Activated CD8-positive, alpha-beta T cell treated with anti-CD3 and anti-CD28 coated beads for 36 hours (primary cell): ENCODE measurements around the gene RNF223. TPM values are rescaled to one million over a fixed set of nuclear protein-coding genes. Genes with fewer than 3 reads are reported as not detected.

Experiments used
- ATAC-seq: fragments of 200-7000 bp; cut with Tn5 transposase; one replicate; pipeline ENCODE4 v1.10.0; 2021; ENCODE audit warnings: mild to moderate bottlenecking, moderate library complexity
- CTCF ChIA-PET: fragments of 350-600 bp; sonication (Branson Sonifier 250); formaldehyde crosslinking; loops from one replicate; lab custom pipeline; 2021; ENCODE audit warnings: antibody characterized with exemption; lab: Charles Lee
- POLR2A ChIA-PET: fragments of 350-600 bp; sonication (Branson Sonifier 250); formaldehyde crosslinking; loops from one replicate; lab custom pipeline; 2021; ENCODE audit warnings: antibody characterized with exemption; lab: Charles Lee
- DNase-seq: peaks from one replicate; pipeline ENCODE4 v3.0.0-alpha.2; 2020
- H3K27ac Mint-ChIP-seq: one replicate; pipeline ENCODE4 v1.8.0; 2021; ENCODE audit warnings: mild to moderate bottlenecking, mixed read lengths
- H3K27me3 Mint-ChIP-seq: one replicate; pipeline ENCODE4 v1.8.0; 2021; ENCODE audit warnings: mixed read lengths
- H3K36me3 Mint-ChIP-seq: one replicate; pipeline ENCODE4 v1.8.0; 2021; ENCODE audit warnings: low read depth, mixed read lengths
- H3K4me1 Mint-ChIP-seq: one replicate; pipeline ENCODE4 v1.8.0; 2021; ENCODE audit warnings: low read depth, mixed read lengths
- H3K4me3 Mint-ChIP-seq: one replicate; pipeline ENCODE4 v1.8.0; 2021; ENCODE audit warnings: mild to moderate bottlenecking, moderate library complexity, mixed read lengths
- H3K9me3 Mint-ChIP-seq: one replicate; pipeline ENCODE4 v1.8.0; 2021; ENCODE audit warnings: mixed read lengths
- CTCF ChIP-seq: fragments of 200-600 bp; IDR thresholded peaks from one replicate; pipeline ENCODE4 v1.8.0; 2022; ENCODE audit warnings: antibody characterized with exemption, mild to moderate bottlenecking
- intact Hi-C: fragments of 100-400 bp; cut with micrococcal nuclease; formaldehyde crosslinking; loops from one replicate; pipeline ENCODE4 v1.10.0; 2022
- total RNA-seq, 2 experiments: library from RNA; stranded (reverse); gene quantifications; one replicate each; pipeline ENCODE4 v1.2.3, GENCODE V29; 2021

RNF223 gene
- total RNA-seq, 2 experiments from 2014 or later: not detected

- H3K27ac Mint-ChIP-seq: no peak overlapping the region
- peaks cover 3% of the 10 kb centered on the region for H3K9me3 Mint-ChIP-seq
- peaks cover 7% of the 10 kb centered on the region for H3K27me3 Mint-ChIP-seq
- ChIA-PET CTCF (interaction anchor here (0.6 to 5.1 kb wide), 29 partner anchors 8 to 182 kb away, joined by 3 to 50 read pairs (median 6); partner anchors contain the start of genes B3GALT6, SDF4, TNFRSF18 and TTLL10), POLR2A (interaction anchor here (0.8 to 1.8 kb wide), 5 partner anchors 21 to 170 kb away, joined by 3 to 5 read pairs (median 3); partner anchors contain the start of genes B3GALT6, SDF4 and UBE2J2)
- no peak for DNase-seq
- no peak overlapping the region for H3K4me3 Mint-ChIP-seq
- H3K4me1 Mint-ChIP-seq: peaks cover 16% of the 10 kb centered on the region
- no peak for TF ChIP-seq CTCF
- intact Hi-C loops: no loop called here
- no peaks in the 10 kb centered on the region for H3K36me3 Mint-ChIP-seq
- ATAC-seq: no peak
Measured at GRCh38 chr1:1120866-1121591, 46.9 kb upstream of the RNF223 start.

- H3K4me3 Mint-ChIP-seq: no peak overlapping the region
- DNase-seq: no peak
Measured at GRCh38 chr1:1120096-1120495, 46.0 kb upstream of the RNF223 start.

GRCh38 chr1:1119272-1119890 lies 45.3 kb upstream of the RNF223 start:
- intact Hi-C loops: no loop called here
- DNase-seq (no peak), ATAC-seq (no peak)
- POLR2A ChIA-PET: interaction anchor here (1.0 to 1.9 kb wide), 2 partner anchors 10 to 133 kb away, joined by 3 to 7 read pairs; no protein-coding TSS in a partner anchor
- TF ChIP-seq CTCF: no peak
- no peak overlapping the region for H3K4me3 Mint-ChIP-seq
- H3K27me3 Mint-ChIP-seq: peaks cover 7% of the 10 kb centered on the region
- peaks cover 24% of the 10 kb centered on the region for H3K4me1 Mint-ChIP-seq
- peaks cover 3% of the 10 kb centered on the region for H3K36me3 Mint-ChIP-seq
- no peak overlapping the region for H3K27ac Mint-ChIP-seq
- CTCF ChIA-PET: interaction anchor here (5.1 kb wide), 1 partner anchor 172 kb away, joined by 25 read pairs; no protein-coding TSS in a partner anchor
- peaks cover 3% of the 10 kb centered on the region for H3K9me3 Mint-ChIP-seq

More at GRCh38 chr1:1120096-1120495, 46.0 kb upstream of the RNF223 start:
- CTCF ChIA-PET: interaction anchor here (3.2 to 5.1 kb wide), 2 partner anchors 97 to 171 kb away, joined by 17 to 25 read pairs; no protein-coding TSS in a partner anchor
- Mint-ChIP-seq H3K27ac (no peak overlapping the region), H3K9me3 (peaks cover 3% of the 10 kb centered on the region), H3K27me3 (peaks cover 7% of the 10 kb centered on the region), H3K4me1 (peaks cover 17% of the 10 kb centered on the region), H3K36me3 (no peaks in the 10 kb centered on the region)
- no peak for TF ChIP-seq CTCF
- intact Hi-C loops: no loop called here
- ATAC-seq: no peak
- POLR2A ChIA-PET: interaction anchor here (0.9 to 1.0 kb wide), 2 partner anchors 132 to 171 kb away, joined by 3 read pairs; no protein-coding TSS in a partner anchor

GRCh38 chr1:1118876-1119220 lies 44.7 kb upstream of the RNF223 start:
- peaks cover 5% of the 10 kb centered on the region for H3K36me3 Mint-ChIP-seq
- no peak for DNase-seq

More at GRCh38 chr1:1118876-1119220, 44.7 kb upstream of the RNF223 start:
- Mint-ChIP-seq H3K9me3 (no peaks in the 10 kb centered on the region), H3K4me3 (no peak overlapping the region), H3K27me3 (peaks cover 7% of the 10 kb centered on the region), H3K4me1 (peaks cover 23% of the 10 kb centered on the region), H3K27ac (no peak overlapping the region)
- intact Hi-C loops: no loop called here
- ChIA-PET CTCF (interaction anchor here (5.1 kb wide), 1 partner anchor 172 kb away, joined by 25 read pairs; no protein-coding TSS in a partner anchor), POLR2A (interaction anchor here (1.2 to 1.9 kb wide), 2 partner anchors 8 to 10 kb away, joined by 3 to 7 read pairs; no protein-coding TSS in a partner anchor)
- no peak for ATAC-seq
- TF ChIP-seq CTCF: no peak
